Measurements from ENCODE around the gene SELENOM. TPM values are rescaled to one million over a fixed set of nuclear protein-coding genes. Genes with fewer than 3 reads are reported as not detected.
A peak's percentile ranks its signal among the peaks of the same experiment; 100 is the strongest.

The SELENOM gene
- 100 to 1,000 TPM; 237 to 356 (median 265) TPM for total RNA-seq (2021; fragmentation: NEBNext Ultra II Directional; extraction: Animal tissue kit (Norgen Biotek cat#: 25700))
- long read RNA-seq, transcript SELENOM-208 (5 exons, 605 nt): minor isoform, 10 of 452 reads
- long read RNA-seq, transcript SELENOM-201 (5 exons, 694 nt): major isoform, 422 of 452 reads
- long read RNA-seq, partial matches to known transcripts: 3 of 452 reads
- long read RNA-seq, other reads (novel, unspliced or antisense): 9 of 452 reads

GRCh38 chr22:31107178-31107893 lies at the start of gene SELENOM:
Gene SELENOM (minus strand): TSS chr22:31107568. CDS start chr22:31107505, 63 bp downstream.
- peak within 1 kb of the TSS; percentile 94 for H3K4me3 Mint-ChIP-seq
- H3K9me3 Mint-ChIP-seq: no peaks in the 10 kb centered on the region
- DNase-seq: peak; percentile 98
- H3K4me1 Mint-ChIP-seq (ENCODE audit: low read depth): peaks cover 39% of the 10 kb centered on the region
- H3K36me3 Mint-ChIP-seq (ENCODE audit: low read depth): peaks cover 11% of the 10 kb centered on the region
- H3K27ac Mint-ChIP-seq: peak within 1 kb of the TSS; percentile 98
- peak; percentile 89 for TF ChIP-seq CTCF (IDR thresholded peaks at IDR 0.05)
- H3K27me3 Mint-ChIP-seq (ENCODE audit: insufficient read depth): peaks cover 29% of the 10 kb centered on the region

GRCh38 chr22:31155422-31155821 lies 48.1 kb upstream of the SELENOM start:
- H3K27me3 Mint-ChIP-seq (ENCODE audit: insufficient read depth): no peaks in the 10 kb centered on the region

GRCh38 chr22:31154975-31155374 lies 47.6 kb upstream of the SELENOM start:
- no peak overlapping the region for H3K4me3 Mint-ChIP-seq
- no peaks in the 10 kb centered on the region for H3K9me3 Mint-ChIP-seq
- H3K27me3 Mint-ChIP-seq (ENCODE audit: insufficient read depth): no peaks in the 10 kb centered on the region
- peaks cover 24% of the 10 kb centered on the region for H3K4me1 Mint-ChIP-seq (ENCODE audit: low read depth)
- DNase-seq: no peak
- no peak for TF ChIP-seq CTCF (IDR thresholded peaks at IDR 0.05)
- H3K36me3 Mint-ChIP-seq (ENCODE audit: low read depth): peaks cover 5% of the 10 kb centered on the region
- H3K27ac Mint-ChIP-seq: no peak overlapping the region

More at GRCh38 chr22:31155422-31155821, 48.1 kb upstream of the SELENOM start:
- Mint-ChIP-seq H3K27ac (peak overlapping the region; percentile 74), H3K9me3 (no peaks in the 10 kb centered on the region), H3K4me3 (no peak overlapping the region), H3K4me1 (ENCODE audit: low read depth) (peaks cover 24% of the 10 kb centered on the region), H3K36me3 (ENCODE audit: low read depth) (peaks cover 8% of the 10 kb centered on the region)
- TF ChIP-seq CTCF (IDR thresholded peaks at IDR 0.05): no peak
- DNase-seq: peak; percentile 42

- Mint-ChIP-seq H3K4me1 (ENCODE audit: low read depth) (peaks cover 30% of the 10 kb centered on the region), H3K27ac (no peak overlapping the region), H3K9me3 (no peaks in the 10 kb centered on the region)
Measured at GRCh38 chr22:31153357-31153756, 46.0 kb upstream of the SELENOM start.

GRCh38 chr22:31151872-31152271 lies 44.5 kb upstream of the SELENOM start:
- peaks cover 9% of the 10 kb centered on the region for H3K9me3 Mint-ChIP-seq
- H3K36me3 Mint-ChIP-seq (ENCODE audit: low read depth): peaks cover 9% of the 10 kb centered on the region
- H3K4me1 Mint-ChIP-seq (ENCODE audit: low read depth): peaks cover 30% of the 10 kb centered on the region
- no peak for DNase-seq
- H3K27ac Mint-ChIP-seq: no peak overlapping the region
- H3K4me3 Mint-ChIP-seq: no peak overlapping the region
- no peak for TF ChIP-seq CTCF (IDR thresholded peaks at IDR 0.05)
- H3K27me3 Mint-ChIP-seq (ENCODE audit: insufficient read depth): no peaks in the 10 kb centered on the region

More at GRCh38 chr22:31153357-31153756, 46.0 kb upstream of the SELENOM start:
- DNase-seq: no peak
- Mint-ChIP-seq H3K4me3 (no peak overlapping the region), H3K27me3 (ENCODE audit: insufficient read depth) (no peaks in the 10 kb centered on the region), H3K36me3 (ENCODE audit: low read depth) (no peaks in the 10 kb centered on the region)
- no peak for TF ChIP-seq CTCF (IDR thresholded peaks at IDR 0.05)
